ENCODE data around the gene AGAP1. TPM values are rescaled to one million over a fixed set of nuclear protein-coding genes. Genes with fewer than 3 reads are reported as not detected.

AGAP1 gene
- total RNA-seq, 1 donor from 2014 or later: 20.4 TPM

DNA sequence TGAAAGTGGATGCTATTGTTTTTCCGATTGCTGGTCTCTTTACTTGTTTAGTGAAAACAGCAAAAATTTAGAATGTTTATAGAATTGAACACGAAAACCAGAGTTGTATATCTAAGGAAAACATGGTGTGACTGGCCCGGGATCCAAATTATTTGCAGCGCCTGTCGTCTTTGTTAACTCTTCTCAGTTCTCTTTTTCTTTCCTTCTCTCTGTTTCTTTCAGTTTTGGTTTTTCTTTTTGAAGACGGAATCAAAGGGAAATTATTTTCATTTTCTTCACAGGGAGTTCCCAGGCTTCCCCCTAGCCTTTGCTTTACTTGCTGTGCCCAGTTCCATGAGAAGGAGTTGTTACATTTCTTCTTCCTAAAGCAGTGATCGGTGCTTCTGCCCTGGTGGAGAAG lies 76.0 kb downstream of the AGAP1 start:
- H3K36me3 Mint-ChIP-seq: peaks cover 17% of the 10 kb centered on the region
- H3K4me3 Mint-ChIP-seq: no peak overlapping the region

GRCh38 chr2:235570256-235570655 lies 76.4 kb downstream of the AGAP1 start:
- H3K9me3 Mint-ChIP-seq: peaks cover 5% of the 10 kb centered on the region
- no peaks in the 10 kb centered on the region for H3K9me3 ChIP-seq (ENCODE audit: low read depth)
- no peak overlapping the region for H3K4me3 Mint-ChIP-seq
- H3K27me3 ChIP-seq: no peaks in the 10 kb centered on the region
- no peak overlapping the region for H3K27ac Mint-ChIP-seq
- H3K4me3 ChIP-seq: no peak overlapping the region
- H3K79me2 ChIP-seq (ENCODE audit: low read depth): peaks cover 86% of the 10 kb centered on the region
- H3K27me3 Mint-ChIP-seq (ENCODE audit: insufficient read depth, low read depth): peaks cover 8% of the 10 kb centered on the region
- peaks cover 17% of the 10 kb centered on the region for H3K36me3 Mint-ChIP-seq
- H3F3A ChIP-seq (ENCODE audit: low read depth): no peaks in the 10 kb centered on the region
- peaks cover 22% of the 10 kb centered on the region for H3K4me1 Mint-ChIP-seq
- peaks cover 24% of the 10 kb centered on the region for H3K4me1 ChIP-seq
- peak overlapping the region; percentile 59 for H3K27ac ChIP-seq
- peaks cover 38% of the 10 kb centered on the region for H4K20me1 ChIP-seq (ENCODE audit: low read depth)
- TF ChIP-seq EZH2 (IDR thresholded peaks at IDR 0.05): no peak
- no peak for TF ChIP-seq EZH2phosphoT487 (IDR thresholded peaks at IDR 0.05)
- TF ChIP-seq, protein P1, sequence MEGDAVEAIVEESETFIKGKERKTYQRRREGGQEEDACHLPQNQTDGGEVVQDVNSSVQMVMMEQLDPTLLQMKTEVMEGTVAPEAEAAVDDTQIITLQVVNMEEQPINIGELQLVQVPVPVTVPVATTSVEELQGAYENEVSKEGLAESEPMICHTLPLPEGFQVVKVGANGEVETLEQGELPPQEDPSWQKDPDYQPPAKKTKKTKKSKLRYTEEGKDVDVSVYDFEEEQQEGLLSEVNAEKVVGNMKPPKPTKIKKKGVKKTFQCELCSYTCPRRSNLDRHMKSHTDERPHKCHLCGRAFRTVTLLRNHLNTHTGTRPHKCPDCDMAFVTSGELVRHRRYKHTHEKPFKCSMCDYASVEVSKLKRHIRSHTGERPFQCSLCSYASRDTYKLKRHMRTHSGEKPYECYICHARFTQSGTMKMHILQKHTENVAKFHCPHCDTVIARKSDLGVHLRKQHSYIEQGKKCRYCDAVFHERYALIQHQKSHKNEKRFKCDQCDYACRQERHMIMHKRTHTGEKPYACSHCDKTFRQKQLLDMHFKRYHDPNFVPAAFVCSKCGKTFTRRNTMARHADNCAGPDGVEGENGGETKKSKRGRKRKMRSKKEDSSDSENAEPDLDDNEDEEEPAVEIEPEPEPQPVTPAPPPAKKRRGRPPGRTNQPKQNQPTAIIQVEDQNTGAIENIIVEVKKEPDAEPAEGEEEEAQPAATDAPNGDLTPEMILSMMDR (IDR thresholded peaks at IDR 0.05): no peak
- no peak overlapping the region for H2AFZ ChIP-seq (replicated peaks)
- H3K4me2 ChIP-seq: no peak overlapping the region
- DNase-seq (ENCODE audit: low spot score): no peak
- H3K9ac ChIP-seq: no peak overlapping the region
- no peaks in the 10 kb centered on the region for H3K36me3 ChIP-seq

More for the DNA sequence above, 76.0 kb downstream of the AGAP1 start:
- TF ChIP-seq, protein P1 (IDR thresholded peaks at IDR 0.05): no peak
- H3K27ac ChIP-seq: peak overlapping the region; percentile 59
- no peak overlapping the region for H3K4me2 ChIP-seq
- no peak overlapping the region for H3K4me3 ChIP-seq
- no peaks in the 10 kb centered on the region for H3K36me3 ChIP-seq
- no peak for DNase-seq (ENCODE audit: low spot score)
- no peak overlapping the region for H3K9ac ChIP-seq
- H4K20me1 ChIP-seq (ENCODE audit: low read depth): peaks cover 36% of the 10 kb centered on the region
- H2AFZ ChIP-seq (replicated peaks): no peak overlapping the region
- peaks cover 24% of the 10 kb centered on the region for H3K4me1 ChIP-seq
- H3K27me3 Mint-ChIP-seq (ENCODE audit: insufficient read depth, low read depth): peaks cover 8% of the 10 kb centered on the region
- no peaks in the 10 kb centered on the region for H3F3A ChIP-seq (ENCODE audit: low read depth)
- no peak overlapping the region for H3K27ac Mint-ChIP-seq
- peaks cover 19% of the 10 kb centered on the region for H3K4me1 Mint-ChIP-seq
- peaks cover 5% of the 10 kb centered on the region for H3K9me3 Mint-ChIP-seq
- H3K79me2 ChIP-seq (ENCODE audit: low read depth): peaks cover 86% of the 10 kb centered on the region
- no peaks in the 10 kb centered on the region for H3K9me3 ChIP-seq (ENCODE audit: low read depth)
- H3K27me3 ChIP-seq: no peaks in the 10 kb centered on the region

DNA sequence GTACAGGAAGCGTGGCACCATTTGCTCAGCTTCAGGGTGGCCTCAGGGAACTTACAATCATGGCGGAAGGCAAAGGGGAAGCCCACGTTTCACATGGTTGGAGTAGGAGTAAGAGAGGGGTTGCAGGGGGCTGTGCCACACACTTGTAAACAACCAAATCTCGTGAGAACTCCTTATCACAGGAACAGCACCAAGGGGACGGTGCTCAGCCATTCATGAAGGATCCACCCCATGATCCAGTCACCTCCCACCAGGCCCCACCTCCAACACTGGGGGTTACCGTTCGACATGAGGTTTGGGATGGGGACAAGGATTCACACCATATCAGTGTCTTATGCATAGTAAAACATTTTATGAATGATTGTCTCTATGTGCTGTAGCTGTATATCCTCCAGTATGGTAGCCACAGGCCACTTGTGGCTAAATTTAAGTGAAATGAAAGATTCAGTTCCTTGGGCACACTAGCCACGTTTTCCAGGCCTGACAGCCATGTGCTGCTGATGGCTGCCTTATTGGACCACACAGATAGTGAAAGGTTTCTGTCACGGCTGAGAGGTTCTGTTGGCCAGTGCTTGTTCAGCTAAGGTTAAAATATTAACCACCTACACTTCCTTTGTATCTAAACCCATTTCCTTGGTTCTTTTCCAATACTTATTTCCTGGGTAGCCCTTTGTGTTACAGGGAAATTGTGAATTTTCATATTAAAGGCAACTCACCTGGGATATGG lies 77.3 kb downstream of the AGAP1 start:
- H3K9me3 Mint-ChIP-seq: peaks cover 5% of the 10 kb centered on the region
- Histone ChIP-seq H3F3A (ENCODE audit: low read depth) (no peaks in the 10 kb centered on the region), H2AFZ (replicated peaks) (no peak overlapping the region), H3K4me3 (no peak overlapping the region), H3K27ac (no peak overlapping the region), H3K4me1 (peaks cover 32% of the 10 kb centered on the region), H3K27me3 (no peaks in the 10 kb centered on the region), H3K9me3 (ENCODE audit: low read depth) (no peaks in the 10 kb centered on the region), H4K20me1 (ENCODE audit: low read depth) (peaks cover 42% of the 10 kb centered on the region), H3K9ac (no peak overlapping the region), H3K36me3 (no peaks in the 10 kb centered on the region), H3K4me2 (no peak overlapping the region), H3K79me2 (ENCODE audit: low read depth) (peaks cover 88% of the 10 kb centered on the region)
- H3K36me3 Mint-ChIP-seq: peaks cover 17% of the 10 kb centered on the region
- TF ChIP-seq, protein P1 (IDR thresholded peaks at IDR 0.05): no peak
- no peak for TF ChIP-seq EZH2phosphoT487 (IDR thresholded peaks at IDR 0.05)
- no peak for TF ChIP-seq EZH2 (IDR thresholded peaks at IDR 0.05)
- H3K4me3 Mint-ChIP-seq: no peak overlapping the region
- peaks cover 8% of the 10 kb centered on the region for H3K27me3 Mint-ChIP-seq (ENCODE audit: insufficient read depth, low read depth)
- DNase-seq (ENCODE audit: low spot score): no peak
- H3K27ac Mint-ChIP-seq: no peak overlapping the region
- peaks cover 25% of the 10 kb centered on the region for H3K4me1 Mint-ChIP-seq

All from neural progenitor cell (in vitro differentiated cells).